Measurements from ENCODE around the gene ANKRD13D.
"Not testable (repeated sequence)": the region's sequence is repeated elsewhere in the genome, so short reads cannot be mapped to it uniquely, and the experiment has no call there.

ANKRD13D gene

DNA sequence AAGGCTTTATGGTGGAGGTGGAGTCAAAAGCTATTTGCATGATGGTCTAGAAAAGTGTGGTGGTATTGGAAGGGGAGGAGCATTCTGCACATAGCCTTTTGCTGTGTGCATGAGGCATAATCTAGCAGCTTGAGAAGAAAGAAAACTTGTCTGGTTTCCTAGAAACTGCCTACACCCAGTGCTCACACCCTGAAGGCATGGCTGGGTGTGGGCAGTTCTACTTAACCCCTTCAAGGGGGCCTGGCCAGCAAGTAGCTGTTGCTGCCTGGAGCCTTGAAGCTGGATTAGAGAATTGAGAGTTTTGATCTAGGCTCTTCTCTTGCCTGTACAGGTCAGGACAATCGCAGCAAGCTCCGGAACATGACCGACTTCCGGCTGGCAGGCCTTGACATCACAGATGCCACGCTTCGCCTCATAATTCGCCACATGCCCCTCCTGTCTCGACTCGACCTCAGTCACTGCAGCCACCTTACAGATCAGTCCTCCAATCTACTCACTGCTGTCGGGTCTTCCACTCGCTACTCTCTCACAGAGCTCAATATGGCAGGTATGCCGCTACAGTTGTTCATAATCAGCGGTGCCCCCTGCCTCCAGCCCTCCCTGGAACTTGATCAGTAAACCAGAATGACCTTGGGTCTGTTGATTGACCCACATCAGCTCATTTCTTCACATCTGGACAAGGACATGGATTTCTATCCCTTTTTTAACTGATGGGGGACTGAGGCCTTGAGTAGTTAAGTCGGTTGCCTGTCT is 35.1 kb upstream of the ANKRD13D start:
- Histone ChIP-seq H3K4me1 (ENCODE audit: control insufficient read depth, insufficient read depth, low read length) (no peaks in the 10 kb centered on the region), H3K36me3 (ENCODE audit: control insufficient read depth, insufficient read depth, low read length) (peaks cover 74% of the 10 kb centered on the region), H3K4me3 (ENCODE audit: low read depth, low read length) (no peak overlapping the region), H3K9ac (ENCODE audit: low read depth, low read length) (no peak overlapping the region), H3K27me3 (ENCODE audit: control insufficient read depth, insufficient read depth, low read length) (no peaks in the 10 kb centered on the region), H3K9me3 (ENCODE audit: control insufficient read depth, insufficient read depth, low read length) (no peaks in the 10 kb centered on the region)

DNA sequence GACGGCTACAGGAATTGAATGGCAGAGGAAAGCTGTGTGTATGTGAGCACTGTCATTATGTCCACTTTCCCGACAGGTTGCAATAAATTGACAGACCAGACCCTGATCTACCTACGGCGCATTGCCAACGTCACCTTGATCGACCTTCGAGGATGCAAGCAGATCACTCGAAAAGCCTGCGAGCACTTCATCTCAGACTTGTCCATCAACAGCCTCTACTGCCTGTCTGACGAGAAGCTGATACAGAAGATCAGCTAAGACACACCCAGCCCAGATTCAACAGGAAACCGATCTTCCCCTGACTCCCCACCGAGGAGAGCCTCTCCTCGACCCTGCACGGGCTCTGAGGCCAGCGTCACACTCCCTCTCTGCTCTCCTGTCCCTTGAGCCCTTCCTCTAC is 34.3 kb upstream of the ANKRD13D start:
- peaks cover 67% of the 10 kb centered on the region for H3K36me3 ChIP-seq (ENCODE audit: control insufficient read depth, insufficient read depth, low read length)
- no peak overlapping the region for H3K4me3 ChIP-seq (ENCODE audit: low read depth, low read length)
- no peaks in the 10 kb centered on the region for H3K4me1 ChIP-seq (ENCODE audit: control insufficient read depth, insufficient read depth, low read length)
- H3K27me3 ChIP-seq (ENCODE audit: control insufficient read depth, insufficient read depth, low read length), result no peaks in the 10 kb centered on the region
- no peak overlapping the region for H3K9ac ChIP-seq (ENCODE audit: low read depth, low read length)
- no peaks in the 10 kb centered on the region for H3K9me3 ChIP-seq (ENCODE audit: control insufficient read depth, insufficient read depth, low read length)

DNA sequence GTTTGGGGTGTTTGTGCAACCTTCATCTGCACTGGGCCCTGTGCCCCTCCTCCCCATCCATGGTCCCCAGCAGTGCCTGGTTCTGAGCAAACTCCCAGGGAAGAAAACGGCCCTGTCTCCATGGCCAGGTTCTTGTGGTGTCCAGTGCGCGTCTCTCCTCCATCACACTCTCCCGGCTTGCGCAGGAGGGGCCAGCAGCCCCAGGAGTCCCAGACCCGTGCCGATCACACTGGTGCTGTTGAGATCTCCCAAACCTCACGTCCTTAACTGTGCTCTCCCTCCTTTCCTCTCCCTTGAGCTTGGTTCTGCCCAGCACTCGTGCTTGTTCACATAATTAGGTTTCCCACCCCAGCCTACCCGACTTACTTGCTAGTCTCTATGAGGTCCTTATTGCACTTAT is 33.8 kb upstream of the ANKRD13D start:
- H3K9me3 ChIP-seq (ENCODE audit: control insufficient read depth, insufficient read depth, low read length), result no peaks in the 10 kb centered on the region
- H3K9ac ChIP-seq (ENCODE audit: low read depth, low read length), result no peak overlapping the region
- H3K4me3 ChIP-seq (ENCODE audit: low read depth, low read length), result no peak overlapping the region
- H3K4me1 ChIP-seq (ENCODE audit: control insufficient read depth, insufficient read depth, low read length), result no peaks in the 10 kb centered on the region
- peaks cover 61% of the 10 kb centered on the region for H3K36me3 ChIP-seq (ENCODE audit: control insufficient read depth, insufficient read depth, low read length)
- H3K27me3 ChIP-seq (ENCODE audit: control insufficient read depth, insufficient read depth, low read length), result no peaks in the 10 kb centered on the region

DNA sequence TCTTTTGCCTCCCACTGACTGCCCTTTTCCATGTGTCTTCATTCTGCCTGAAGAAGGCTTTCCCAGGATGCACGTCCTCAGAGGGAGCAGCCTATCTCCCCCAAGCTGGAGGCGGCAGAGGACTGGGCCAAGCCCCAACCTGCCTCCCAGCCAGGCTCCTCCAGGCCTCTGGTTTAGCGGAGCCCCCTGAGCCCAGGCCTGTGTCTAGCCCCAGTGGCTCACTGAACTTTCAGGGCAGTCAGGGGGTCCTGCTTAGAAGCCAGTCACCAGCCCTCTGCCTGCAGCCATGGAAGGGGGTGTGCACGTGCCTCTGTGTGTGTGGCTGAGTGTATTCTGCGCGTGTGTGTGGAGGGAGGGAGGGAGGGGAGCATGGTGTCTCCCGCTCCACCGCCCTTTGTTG is 33.2 kb upstream of the ANKRD13D start:
- Histone ChIP-seq H3K9ac (ENCODE audit: low read depth, low read length) (no peak overlapping the region), H3K4me1 (ENCODE audit: control insufficient read depth, insufficient read depth, low read length) (no peaks in the 10 kb centered on the region), H3K36me3 (ENCODE audit: control insufficient read depth, insufficient read depth, low read length) (peaks cover 56% of the 10 kb centered on the region), H3K4me3 (ENCODE audit: low read depth, low read length) (no peak overlapping the region), H3K9me3 (ENCODE audit: control insufficient read depth, insufficient read depth, low read length) (no peaks in the 10 kb centered on the region), H3K27me3 (ENCODE audit: control insufficient read depth, insufficient read depth, low read length) (no peaks in the 10 kb centered on the region)

DNA sequence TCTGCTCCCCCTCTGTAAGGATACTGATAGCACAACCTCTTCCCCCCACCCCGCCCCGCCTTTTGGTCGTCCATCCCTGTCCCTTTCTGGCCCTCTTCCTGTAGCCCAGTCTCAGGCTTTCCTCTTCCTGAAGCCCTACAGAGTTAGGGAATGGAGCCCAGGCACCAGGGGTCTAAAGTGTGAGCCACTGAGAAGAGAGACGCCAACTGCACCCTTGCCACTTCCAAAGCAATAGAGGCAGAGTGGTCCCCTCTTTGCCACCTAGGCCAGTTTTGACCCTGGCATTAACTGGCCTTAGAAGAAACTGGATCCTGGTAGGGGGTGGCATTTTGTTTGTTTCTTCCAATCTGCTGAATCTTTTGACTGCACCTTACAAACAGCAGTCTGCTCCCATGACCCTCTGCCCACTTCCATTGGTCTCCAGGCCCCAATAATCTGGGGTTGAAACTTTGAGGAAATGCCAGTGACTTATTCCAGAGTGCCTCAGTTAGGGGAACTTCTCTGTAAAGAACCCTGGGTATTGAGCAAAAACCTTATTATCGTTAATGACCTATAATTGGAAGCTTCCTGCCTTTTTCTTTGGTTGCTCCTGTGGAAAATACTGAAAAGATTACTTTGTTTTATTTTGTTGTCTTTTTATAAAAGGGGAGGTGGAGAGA is 32.5 kb upstream of the ANKRD13D start:
- H3K4me1 ChIP-seq (ENCODE audit: control insufficient read depth, insufficient read depth, low read length), result no peaks in the 10 kb centered on the region
- H3K27me3 ChIP-seq (ENCODE audit: control insufficient read depth, insufficient read depth, low read length), result no peaks in the 10 kb centered on the region
- H3K4me3 ChIP-seq (ENCODE audit: low read depth, low read length), result no peak overlapping the region
- no peak overlapping the region for H3K9ac ChIP-seq (ENCODE audit: low read depth, low read length)
- no peaks in the 10 kb centered on the region for H3K9me3 ChIP-seq (ENCODE audit: control insufficient read depth, insufficient read depth, low read length)
- peaks cover 49% of the 10 kb centered on the region for H3K36me3 ChIP-seq (ENCODE audit: control insufficient read depth, insufficient read depth, low read length)

DNA sequence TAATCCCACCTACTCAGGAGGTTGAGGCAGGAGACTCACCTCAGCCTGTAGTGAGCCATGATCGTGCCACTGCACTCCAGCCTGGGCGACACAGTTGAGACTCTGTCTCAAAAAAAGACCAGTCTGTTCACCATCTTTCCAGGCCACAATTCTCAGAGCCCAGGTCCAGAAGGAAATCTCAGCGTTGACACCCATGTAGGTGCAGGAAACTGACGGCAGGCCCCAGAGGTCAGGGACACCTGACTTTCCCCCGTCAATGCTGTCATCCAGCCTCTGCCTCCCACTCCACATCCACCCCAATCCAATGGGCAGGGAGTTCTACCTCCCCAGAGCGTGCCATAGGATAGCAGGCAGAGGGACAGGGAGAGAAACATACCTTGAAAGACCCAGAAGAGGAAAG is 28.7 kb upstream of the ANKRD13D start:
- H3K36me3 ChIP-seq (ENCODE audit: control insufficient read depth, insufficient read depth, low read length), result peaks cover 12% of the 10 kb centered on the region
- H3K9ac ChIP-seq (ENCODE audit: low read depth, low read length), result no peak overlapping the region
- peaks cover 20% of the 10 kb centered on the region for H3K27me3 ChIP-seq (ENCODE audit: control insufficient read depth, insufficient read depth, low read length)
- H3K4me1 ChIP-seq (ENCODE audit: control insufficient read depth, insufficient read depth, low read length), result peaks cover 7% of the 10 kb centered on the region
- no peak overlapping the region for H3K4me3 ChIP-seq (ENCODE audit: low read depth, low read length)
- no peaks in the 10 kb centered on the region for H3K9me3 ChIP-seq (ENCODE audit: control insufficient read depth, insufficient read depth, low read length)

DNA sequence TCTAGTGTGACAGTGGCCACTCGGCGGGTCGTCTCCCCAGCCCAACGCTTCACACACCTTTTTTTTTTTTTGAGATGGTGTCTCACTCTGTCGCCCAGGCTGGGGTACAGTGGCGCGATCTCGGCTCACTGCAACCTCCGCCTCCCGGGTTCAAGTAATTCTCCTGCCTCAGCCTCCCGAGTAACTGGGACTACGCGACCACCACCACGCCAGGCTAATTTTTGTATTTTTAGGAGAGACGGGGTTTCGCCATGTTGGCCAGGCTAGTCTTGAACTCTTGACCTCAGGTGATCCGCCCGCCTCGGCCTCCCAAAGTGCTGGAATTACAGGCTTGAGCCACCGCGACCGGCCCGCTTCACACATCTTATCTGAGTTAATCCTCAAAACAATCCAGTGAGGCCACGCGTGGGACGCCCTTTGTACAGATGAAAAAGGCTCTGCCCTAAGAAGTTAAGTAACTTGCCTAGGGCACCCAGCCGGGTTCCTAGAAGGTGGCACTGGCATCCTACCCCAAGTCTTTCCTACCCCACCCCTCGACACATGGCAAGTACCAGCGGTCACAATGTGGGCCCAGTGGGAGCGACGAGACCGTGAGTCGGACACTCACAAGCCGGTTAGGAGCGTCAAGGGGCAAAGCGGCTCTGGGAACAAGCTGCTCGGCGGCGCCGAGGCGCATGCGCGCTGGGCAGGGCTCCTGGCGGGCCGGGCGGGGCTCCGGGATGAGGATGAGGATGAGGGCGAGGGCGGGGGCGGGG is 28.0 kb upstream of the ANKRD13D start:
- not testable (repeated sequence) for H3K9ac ChIP-seq (ENCODE audit: low read depth, low read length); H3K4me1 ChIP-seq (ENCODE audit: control insufficient read depth, insufficient read depth, low read length); H3K36me3 ChIP-seq (ENCODE audit: control insufficient read depth, insufficient read depth, low read length); H3K9me3 ChIP-seq (ENCODE audit: control insufficient read depth, insufficient read depth, low read length)
- peaks cover 26% of the 10 kb centered on the region for H3K27me3 ChIP-seq (ENCODE audit: control insufficient read depth, insufficient read depth, low read length)
- H3K4me3 ChIP-seq (ENCODE audit: low read depth, low read length), result peak overlapping the region; percentile 72

DNA sequence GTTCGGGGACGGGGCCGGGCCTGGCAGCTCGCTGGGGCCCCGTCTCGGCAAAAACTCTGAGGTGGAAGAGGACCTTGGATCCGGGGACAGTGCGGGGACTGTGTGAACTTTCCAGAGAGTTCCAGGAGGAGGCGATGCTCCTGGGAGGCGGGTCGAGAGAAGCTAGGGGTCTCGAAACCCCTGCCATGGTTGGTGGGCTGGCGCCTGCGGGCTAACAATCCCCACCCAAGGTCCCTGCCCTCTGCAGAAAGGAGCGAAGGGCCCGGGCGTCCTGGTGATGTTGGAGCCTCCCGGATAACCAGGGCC is 27.5 kb upstream of the ANKRD13D start:
- peaks cover 7% of the 10 kb centered on the region for H3K4me1 ChIP-seq (ENCODE audit: control insufficient read depth, insufficient read depth, low read length)
- peak overlapping the region; percentile 72 for H3K4me3 ChIP-seq (ENCODE audit: low read depth, low read length)
- H3K9me3 ChIP-seq (ENCODE audit: control insufficient read depth, insufficient read depth, low read length), result no peaks in the 10 kb centered on the region
- peaks cover 4% of the 10 kb centered on the region for H3K36me3 ChIP-seq (ENCODE audit: control insufficient read depth, insufficient read depth, low read length)
- H3K27me3 ChIP-seq (ENCODE audit: control insufficient read depth, insufficient read depth, low read length), result peaks cover 26% of the 10 kb centered on the region
- H3K9ac ChIP-seq (ENCODE audit: low read depth, low read length), result no peak overlapping the region

DNA sequence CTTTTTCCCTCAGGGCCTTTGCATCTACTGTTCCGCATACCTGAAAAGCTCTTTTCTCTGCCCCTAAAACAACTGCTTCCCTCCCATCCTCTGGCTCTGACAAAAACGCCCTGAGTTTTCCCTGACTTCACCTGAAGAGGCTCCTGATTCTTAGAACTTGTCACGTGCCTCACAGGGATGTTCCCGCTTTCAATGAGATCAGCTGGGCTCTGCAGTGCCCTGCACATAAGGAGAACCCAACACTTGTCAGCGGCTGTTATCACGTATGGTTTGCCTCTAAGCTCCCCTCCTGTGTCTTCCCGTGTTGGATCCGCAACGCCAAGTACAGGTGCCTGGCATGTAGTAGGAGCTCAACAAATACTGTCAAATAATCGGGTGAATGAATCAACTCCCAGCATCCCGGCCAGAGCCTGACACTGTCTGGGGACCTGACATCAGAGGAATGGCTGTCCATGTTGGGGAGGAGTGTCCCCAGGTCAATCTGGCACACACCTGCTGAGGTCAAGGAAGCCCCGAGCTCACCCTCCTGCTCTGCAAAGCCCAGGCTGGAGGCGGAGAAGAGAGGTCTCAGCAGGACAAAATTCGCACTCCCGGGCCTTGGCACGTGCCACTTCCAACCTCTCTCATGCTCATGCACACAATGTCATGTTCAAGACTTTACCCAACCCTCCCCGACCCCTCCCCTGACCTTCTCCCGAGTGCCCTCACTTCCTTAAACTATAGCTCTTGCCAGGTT is 27.0 kb upstream of the ANKRD13D start:
- peaks cover 7% of the 10 kb centered on the region for H3K4me1 ChIP-seq (ENCODE audit: control insufficient read depth, insufficient read depth, low read length)
- peak overlapping the region; percentile 72 for H3K4me3 ChIP-seq (ENCODE audit: low read depth, low read length)
- peaks cover 26% of the 10 kb centered on the region for H3K27me3 ChIP-seq (ENCODE audit: control insufficient read depth, insufficient read depth, low read length)
- H3K9ac ChIP-seq (ENCODE audit: low read depth, low read length), result no peak overlapping the region
- no peaks in the 10 kb centered on the region for H3K9me3 ChIP-seq (ENCODE audit: control insufficient read depth, insufficient read depth, low read length)
- H3K36me3 ChIP-seq (ENCODE audit: control insufficient read depth, insufficient read depth, low read length), result peaks cover 2% of the 10 kb centered on the region

DNA sequence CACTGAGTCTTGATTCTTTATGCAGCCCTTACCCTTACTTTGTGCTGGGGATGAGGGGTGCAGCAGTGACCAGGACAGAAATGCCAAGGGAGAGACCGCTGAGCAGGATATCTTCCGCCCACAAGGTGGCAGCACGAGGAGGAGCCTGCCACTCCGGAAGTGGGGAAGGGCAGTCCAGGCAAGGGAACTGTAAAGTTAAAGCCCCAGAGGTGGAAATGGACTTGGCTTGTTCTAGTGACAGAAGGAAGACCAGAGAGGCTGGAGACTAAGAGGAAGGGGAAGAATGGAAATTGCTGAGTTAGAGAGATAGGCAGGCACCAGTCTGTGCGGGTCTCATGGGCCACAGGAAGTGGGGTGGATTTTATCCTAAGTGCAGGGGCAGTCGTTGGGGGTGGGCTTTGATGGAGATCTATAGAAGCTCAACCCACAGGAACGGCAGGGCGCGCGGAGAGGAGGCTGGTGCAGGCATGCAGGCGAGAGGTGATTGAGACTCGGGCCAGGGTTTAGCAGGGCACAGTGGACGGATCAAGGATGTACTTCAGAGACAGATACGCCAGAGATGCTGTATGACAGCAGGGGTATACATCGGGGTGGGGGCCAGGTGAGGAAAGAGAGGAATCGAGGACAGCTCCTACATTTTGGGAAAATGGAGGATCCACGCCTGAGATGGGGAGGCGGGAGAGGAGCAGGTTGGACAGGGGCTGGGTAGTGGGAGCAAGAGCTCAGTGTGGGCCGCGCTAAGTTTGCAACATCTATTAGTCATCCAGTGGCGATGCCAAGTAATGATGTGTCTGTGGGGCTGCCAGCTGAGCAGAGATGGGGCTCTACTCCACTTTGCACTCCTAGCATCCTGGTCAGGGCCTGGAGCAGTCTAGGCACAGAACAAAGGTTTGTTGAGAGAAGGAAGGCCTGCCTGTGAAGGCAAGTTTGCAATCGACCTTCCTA is 26.1 kb upstream of the ANKRD13D start:
- Histone ChIP-seq H3K4me1 (ENCODE audit: control insufficient read depth, insufficient read depth, low read length) (peaks cover 7% of the 10 kb centered on the region), H3K4me3 (ENCODE audit: low read depth, low read length) (no peak overlapping the region), H3K9me3 (ENCODE audit: control insufficient read depth, insufficient read depth, low read length) (no peaks in the 10 kb centered on the region), H3K9ac (ENCODE audit: low read depth, low read length) (no peak overlapping the region), H3K27me3 (ENCODE audit: control insufficient read depth, insufficient read depth, low read length) (peaks cover 26% of the 10 kb centered on the region), H3K36me3 (ENCODE audit: control insufficient read depth, insufficient read depth, low read length) (no peaks in the 10 kb centered on the region)

DNA sequence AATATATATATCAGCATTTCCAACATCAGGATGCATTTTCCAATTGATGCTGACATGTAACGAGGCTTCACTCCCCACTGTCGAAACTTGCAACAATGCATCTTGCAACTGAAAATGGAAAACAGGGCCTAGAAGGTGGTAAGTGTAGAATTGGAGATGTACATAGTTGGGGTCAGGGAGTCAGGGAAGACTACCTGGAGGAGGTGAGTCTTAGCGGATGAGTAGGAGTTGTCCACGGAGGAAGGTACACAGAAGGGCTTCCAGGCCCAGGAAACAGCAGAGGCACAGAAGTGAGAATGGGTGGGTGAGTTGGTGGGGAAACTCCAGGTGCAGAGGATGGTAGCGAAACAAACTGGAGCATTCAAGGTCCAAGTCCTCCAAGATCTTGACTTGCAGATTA is 24.8 kb upstream of the ANKRD13D start:
- H3K36me3 ChIP-seq (ENCODE audit: control insufficient read depth, insufficient read depth, low read length), result peaks cover under 1% of the 10 kb centered on the region
- no peak overlapping the region for H3K9ac ChIP-seq (ENCODE audit: low read depth, low read length)
- H3K4me1 ChIP-seq (ENCODE audit: control insufficient read depth, insufficient read depth, low read length), result peaks cover 7% of the 10 kb centered on the region
- no peak overlapping the region for H3K4me3 ChIP-seq (ENCODE audit: low read depth, low read length)
- peaks cover 26% of the 10 kb centered on the region for H3K27me3 ChIP-seq (ENCODE audit: control insufficient read depth, insufficient read depth, low read length)
- no peaks in the 10 kb centered on the region for H3K9me3 ChIP-seq (ENCODE audit: control insufficient read depth, insufficient read depth, low read length)
